ENCODE results near the gene RAB22A. TPM values are rescaled to one million over a fixed set of nuclear protein-coding genes. Genes with fewer than 3 reads are reported as not detected.

RAB22A gene
- total RNA-seq, 1 donor: 23.9 TPM

DNA sequence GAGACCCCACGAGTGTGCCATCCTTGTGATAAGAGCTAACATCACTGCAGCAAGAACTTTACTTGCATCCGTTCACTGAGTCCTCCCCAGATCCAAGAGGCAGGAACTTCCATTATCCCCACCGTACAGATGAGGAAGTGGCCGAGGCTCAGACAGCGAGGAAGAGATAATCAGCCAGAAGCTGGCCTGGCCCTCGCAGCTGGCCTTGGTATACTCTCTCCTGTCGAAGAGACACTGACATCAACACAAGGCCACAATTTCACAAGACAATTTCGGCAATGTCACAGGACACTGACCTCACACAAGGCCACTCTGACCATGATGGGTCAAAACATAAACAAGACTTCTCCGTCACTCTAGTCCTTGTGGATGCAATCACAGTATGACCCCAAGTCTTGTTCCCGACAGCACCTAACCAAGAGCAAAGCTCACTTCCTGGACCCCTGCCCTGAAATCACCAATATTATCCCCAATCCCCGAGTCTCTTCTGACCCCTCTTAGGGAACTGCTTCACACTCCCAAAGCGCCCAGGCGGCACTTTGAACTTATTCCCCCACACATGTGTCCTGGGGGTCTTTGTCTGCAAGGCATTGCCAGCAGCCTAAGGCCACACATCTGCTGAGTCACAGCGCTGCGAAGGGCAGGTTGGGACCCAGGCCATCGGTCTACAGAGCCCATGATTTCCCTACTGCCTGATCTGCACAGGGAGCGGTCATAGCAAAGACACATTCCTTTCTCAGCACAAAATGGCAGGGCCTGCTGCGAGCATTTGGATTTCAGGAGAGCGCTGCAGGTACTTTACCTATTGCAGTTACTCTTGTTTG, 64.7 kb downstream of the RAB22A start:
- no peak overlapping the region for H3K27ac ChIP-seq (ENCODE audit: low read depth, low read length)
- no peaks in the 10 kb centered on the region for H3K9me3 ChIP-seq (ENCODE audit: low read depth, low read length)
- H3K4me2 ChIP-seq (ENCODE audit: insufficient read depth, low read length): peak overlapping the region; percentile 35
- H3K4me3 ChIP-seq (ENCODE audit: insufficient read depth, low read length): peak overlapping the region; percentile 46
- peaks cover 2% of the 10 kb centered on the region for H3K27me3 ChIP-seq (ENCODE audit: insufficient read depth, low read length)
- DNase-seq (ENCODE audit: insufficient read length, low spot score, missing footprints): no peak
- TF ChIP-seq CTCF (IDR thresholded peaks at IDR 0.05; ENCODE audit: extremely low read depth, low read depth, low read length): no peak
- H3K79me2 ChIP-seq (ENCODE audit: insufficient read depth, low read length): no peaks in the 10 kb centered on the region
- no peaks in the 10 kb centered on the region for H4K20me1 ChIP-seq (ENCODE audit: insufficient read depth, low read length)
- H2AFZ ChIP-seq (ENCODE audit: low read length): peak overlapping the region; percentile 69
- H3K4me1 ChIP-seq (ENCODE audit: insufficient read depth, low read length): no peaks in the 10 kb centered on the region
- no peaks in the 10 kb centered on the region for H3K36me3 ChIP-seq (ENCODE audit: insufficient read depth, low read length)

GRCh38 chr20:58374906-58375758, 65.6 kb downstream of the RAB22A start:
- Histone ChIP-seq H3K79me2 (ENCODE audit: insufficient read depth, low read length) (no peaks in the 10 kb centered on the region), H3K27ac (ENCODE audit: low read depth, low read length) (no peak overlapping the region), H3K36me3 (ENCODE audit: insufficient read depth, low read length) (no peaks in the 10 kb centered on the region), H3K4me1 (ENCODE audit: insufficient read depth, low read length) (no peaks in the 10 kb centered on the region), H2AFZ (ENCODE audit: low read length) (peak overlapping the region; percentile 69), H3K4me2 (ENCODE audit: insufficient read depth, low read length) (peak overlapping the region; percentile 35), H3K9me3 (ENCODE audit: low read depth, low read length) (no peaks in the 10 kb centered on the region), H3K27me3 (ENCODE audit: insufficient read depth, low read length) (peaks cover 4% of the 10 kb centered on the region), H4K20me1 (ENCODE audit: insufficient read depth, low read length) (no peaks in the 10 kb centered on the region), H3K4me3 (ENCODE audit: insufficient read depth, low read length) (peak overlapping the region; percentile 46)
- TF ChIP-seq CTCF (IDR thresholded peaks at IDR 0.05; ENCODE audit: extremely low read depth, low read depth, low read length): no peak
- peak; percentile 68 for DNase-seq (ENCODE audit: insufficient read length, low spot score, missing footprints)

DNA sequence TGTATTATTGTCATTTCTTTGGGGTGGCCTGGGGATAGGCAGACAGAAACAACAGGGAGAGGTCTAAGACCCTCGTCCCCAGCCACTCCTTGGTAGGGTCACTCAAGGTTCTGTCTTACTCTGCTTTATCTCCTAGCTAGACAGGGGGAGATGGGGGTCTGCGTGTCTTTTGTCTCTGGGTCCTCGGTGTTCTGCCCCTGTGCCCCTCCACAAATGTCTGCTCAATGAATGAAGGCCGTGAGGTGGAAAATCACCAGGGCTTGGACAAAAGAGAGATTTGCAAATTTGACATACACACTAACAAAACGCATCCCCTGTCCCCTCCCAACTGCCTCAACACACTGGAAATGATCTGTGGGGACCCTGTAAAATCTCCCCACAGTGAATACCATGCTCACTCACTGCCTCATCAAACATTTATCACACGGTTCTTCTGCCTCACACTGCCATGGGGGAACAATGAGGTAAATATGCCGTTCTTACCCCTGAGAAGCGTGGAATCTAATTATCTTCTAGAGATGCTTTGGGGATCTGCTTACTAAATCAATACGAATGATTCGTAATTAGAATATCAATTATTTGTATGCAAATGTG, 66.3 kb downstream of the RAB22A start:
- peak overlapping the region; percentile 35 for H3K4me2 ChIP-seq (ENCODE audit: insufficient read depth, low read length)
- H4K20me1 ChIP-seq (ENCODE audit: insufficient read depth, low read length): no peaks in the 10 kb centered on the region
- no peaks in the 10 kb centered on the region for H3K36me3 ChIP-seq (ENCODE audit: insufficient read depth, low read length)
- DNase-seq (ENCODE audit: insufficient read length, low spot score, missing footprints): no peak
- peaks cover 4% of the 10 kb centered on the region for H3K27me3 ChIP-seq (ENCODE audit: insufficient read depth, low read length)
- no peaks in the 10 kb centered on the region for H3K79me2 ChIP-seq (ENCODE audit: insufficient read depth, low read length)
- H3K4me3 ChIP-seq (ENCODE audit: insufficient read depth, low read length): no peak overlapping the region
- no peak for TF ChIP-seq CTCF (IDR thresholded peaks at IDR 0.05; ENCODE audit: extremely low read depth, low read depth, low read length)
- H3K9me3 ChIP-seq (ENCODE audit: low read depth, low read length): no peaks in the 10 kb centered on the region
- peak overlapping the region; percentile 2 for H2AFZ ChIP-seq (ENCODE audit: low read length)
- H3K4me1 ChIP-seq (ENCODE audit: insufficient read depth, low read length): no peaks in the 10 kb centered on the region
- no peak overlapping the region for H3K27ac ChIP-seq (ENCODE audit: low read depth, low read length)
